Measurements from ENCODE around the gene CHID1. TPM values are rescaled to one million over a fixed set of nuclear protein-coding genes. Genes with fewer than 3 reads are reported as not detected.

CHID1 gene
- total RNA-seq, 6 experiments from 2014 or later = 61.1 to 157 (median 78.7) TPM

- H3K27ac ChIP-seq = no peak overlapping the region
- TF ChIP-seq CTCF (IDR thresholded peaks at IDR 0.05) = no peak
- TF ChIP-seq POLR2A (IDR thresholded peaks at IDR 0.05) = no peak
- WGBS (ENCODE audit: insufficient coverage, low coverage, low lambda C conversion rate, missing lambda C conversion rate) = 60% methylated on average over 1 of the region's 5 CpGs
- peaks cover 0 to 28% (median 8%) of the 10 kb centered on the region in 4 donors for H3K4me1 ChIP-seq
- no peaks in the 10 kb centered on the region for H3K27me3 ChIP-seq
- H3K36me3 ChIP-seq = peaks cover 0 to 13% (median 1%) of the 10 kb centered on the region in 4 donors
- intact Hi-C loops (cut with DNase I) = no loop called here
- DNase-seq (no peak), ATAC-seq (no peak)
- no peak overlapping the region for H3K4me3 ChIP-seq
- H3K9me3 ChIP-seq = no peaks in the 10 kb centered on the region
Measured at GRCh38 chr11:908273-908672, 2.3 kb downstream of the CHID1 start.

- WGBS (ENCODE audit: insufficient coverage, low coverage, low lambda C conversion rate, missing lambda C conversion rate) = 67% methylated on average over 2 of the region's 2 CpGs
- intact Hi-C loops (cut with DNase I) = no loop called here
- Histone ChIP-seq H3K4me3 (no peak overlapping the region), H3K4me1 (peaks cover 0 to 22% (median 7%) of the 10 kb centered on the region in 4 donors), H3K27ac (no peak overlapping the region), H3K9me3 (no peaks in the 10 kb centered on the region), H3K27me3 (no peaks in the 10 kb centered on the region), H3K36me3 (peaks cover under 1 to 19% (median 6%) of the 10 kb centered on the region in 4 donors)
- TF ChIP-seq POLR2A (IDR thresholded peaks at IDR 0.05) (no peak), CTCF (IDR thresholded peaks at IDR 0.05) (no peak)
- ATAC-seq (no peak), DNase-seq (no peak)
Measured at GRCh38 chr11:907668-908067, 2.9 kb downstream of the CHID1 start.

- no peak for DNase-seq
- Histone ChIP-seq H3K4me1 (peaks cover 0 to 9% (median 4%) of the 10 kb centered on the region in 4 donors), H3K4me3 (no peak overlapping the region), H3K9me3 (no peaks in the 10 kb centered on the region), H3K36me3 (peaks cover 6 to 36% (median 16%) of the 10 kb centered on the region in 4 donors), H3K27me3 (no peaks in the 10 kb centered on the region), H3K27ac (no peak overlapping the region)
- intact Hi-C loops (cut with DNase I) = no loop called here
- TF ChIP-seq POLR2A (IDR thresholded peaks at IDR 0.05) (no peak), CTCF (IDR thresholded peaks at IDR 0.05) (no peak)
- no peak for ATAC-seq
- WGBS (ENCODE audit: insufficient coverage, low coverage, low lambda C conversion rate, missing lambda C conversion rate) = 93% methylated on average over 3 of the region's 7 CpGs
Measured at GRCh38 chr11:905952-906351, 4.7 kb downstream of the CHID1 start.

- ATAC-seq = no peak
- peaks cover 0 to under 1% (median 0%) of the 10 kb centered on the region in 4 donors for H3K4me1 ChIP-seq
- no peak for DNase-seq
- H3K36me3 ChIP-seq = peaks cover 8 to 52% (median 22%) of the 10 kb centered on the region in 4 donors
- no peaks in the 10 kb centered on the region for H3K27me3 ChIP-seq
- intact Hi-C loops (cut with DNase I) = no loop called here
- no peaks in the 10 kb centered on the region for H3K9me3 ChIP-seq
- H3K4me3 ChIP-seq = no peak overlapping the region
- 96% methylated on average over 4 of the region's 7 CpGs for WGBS (ENCODE audit: insufficient coverage, low coverage, low lambda C conversion rate, missing lambda C conversion rate)
- no peak overlapping the region for H3K27ac ChIP-seq
- TF ChIP-seq CTCF (IDR thresholded peaks at IDR 0.05) (no peak), POLR2A (IDR thresholded peaks at IDR 0.05) (no peak)
Measured at GRCh38 chr11:904380-904779, 6.2 kb downstream of the CHID1 start.

Data from right lobe of liver (tissue), 6 donors.